AG04449 (cell line): Measurements from ENCODE around the gene ZFP36.

Experiments used
- CTCF ChIA-PET: fragments of 350-600 bp; formaldehyde crosslinking; extraction: SDS; loops from one replicate; lab custom pipeline; 2021; ENCODE audit warnings: antibody characterized with exemption; lab: Yijun Ruan, JAX
- POLR2A ChIA-PET: fragments of 400-600, 350-600 bp; formaldehyde crosslinking; extraction: SDS; loops from one replicate; lab custom pipeline; 2020; ENCODE audit warnings: antibody characterized with exemption, inconsistent platforms; lab: Yijun Ruan, JAX
- DNase-seq: peaks from one replicate; pipeline ENCODE4 v3.0.0-alpha.2; 2010; ENCODE audit warnings: low read depth, low spot score
- H3K4me3 ChIP-seq: 2 replicates; pipeline ENCODE4 v1.5.1; 2011; ENCODE audit warnings: low read depth, mild to moderate bottlenecking, control low read depth, low read length
- CTCF ChIP-seq: IDR thresholded peaks from one replicate; pipeline ENCODE4 v1.5.1; 2011; ENCODE audit warnings: mild to moderate bottlenecking, moderate library complexity, low read length, control low read depth, inconsistent platforms; ENCODE audit not compliant: insufficient read depth; ENCODE audit errors: missing control alignments

The ZFP36 gene, protein sequence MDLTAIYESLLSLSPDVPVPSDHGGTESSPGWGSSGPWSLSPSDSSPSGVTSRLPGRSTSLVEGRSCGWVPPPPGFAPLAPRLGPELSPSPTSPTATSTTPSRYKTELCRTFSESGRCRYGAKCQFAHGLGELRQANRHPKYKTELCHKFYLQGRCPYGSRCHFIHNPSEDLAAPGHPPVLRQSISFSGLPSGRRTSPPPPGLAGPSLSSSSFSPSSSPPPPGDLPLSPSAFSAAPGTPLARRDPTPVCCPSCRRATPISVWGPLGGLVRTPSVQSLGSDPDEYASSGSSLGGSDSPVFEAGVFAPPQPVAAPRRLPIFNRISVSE

GRCh38 chr19:39406656-39407409 lies at the start of gene ZFP36:
Gene ZFP36 (plus strand): TSS chr19:39406847. CDS start chr19:39406905, 58 bp downstream.
- POLR2A ChIA-PET, result interaction anchor here (0.6 to 3.2 kb wide), 8 partner anchors 9 to 65 kb away, joined by 3 to 26 read pairs (median 5); partner anchors contain the start of genes MED29, PAF1, RPS16 and SAMD4B

DNA sequence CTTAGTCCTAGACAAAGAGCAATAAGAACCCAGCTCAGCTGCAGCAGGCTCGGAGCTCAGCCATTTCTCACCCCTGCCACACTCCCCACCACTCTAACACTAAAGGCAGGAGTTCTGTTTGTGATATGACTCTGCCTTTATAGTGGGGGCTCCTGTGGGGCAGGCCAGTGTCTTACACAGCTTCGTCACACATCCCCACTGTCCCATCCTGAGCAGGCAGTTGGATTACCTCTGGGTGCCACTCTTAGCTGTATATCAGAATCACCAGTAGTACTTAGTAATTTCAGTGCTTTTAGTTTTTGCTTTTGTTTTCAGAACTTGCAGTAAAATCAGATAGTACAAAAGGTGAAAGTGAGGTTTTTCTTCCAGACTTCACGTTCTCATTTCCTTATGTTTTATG lies 47.6 kb upstream of the ZFP36 start:
- no peak for DNase-seq
- no peak for TF ChIP-seq CTCF

More at GRCh38 chr19:39406656-39407409, at the start of gene ZFP36:
- DNase-seq, result no peak
- TF ChIP-seq CTCF, result peak; percentile 0
- H3K4me3 ChIP-seq, result peak within 1 kb of the TSS; percentile 83
- CTCF ChIA-PET, result interaction anchor here (2.4 to 4.3 kb wide), 2 partner anchors 10 to 126 kb away, joined by 7 to 49 read pairs; partner anchors contain the start of gene EID2B

DNA sequence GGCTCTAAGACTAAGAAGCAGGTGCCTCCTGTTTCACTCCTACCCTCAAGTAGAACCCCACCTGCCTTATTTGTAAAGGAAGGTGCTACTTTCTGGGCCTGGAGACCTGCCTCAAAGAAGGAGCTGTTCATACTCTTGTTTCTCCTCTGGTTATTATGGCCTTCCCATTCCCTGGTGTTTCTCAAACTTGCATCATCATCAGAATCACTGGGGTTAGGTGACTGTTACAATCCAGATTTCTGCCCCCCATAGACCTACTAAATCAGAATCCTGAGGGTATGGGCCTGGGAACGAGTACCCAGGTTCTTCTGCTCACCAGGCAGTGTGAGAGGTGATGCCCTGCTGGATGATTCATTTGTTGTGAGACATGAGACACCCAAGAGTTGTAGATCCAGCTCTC lies 46.0 kb upstream of the ZFP36 start:
- TF ChIP-seq CTCF, result no peak
- no peak for DNase-seq
- CTCF ChIA-PET, result interaction anchor here (0.5 to 1.7 kb wide), 2 partner anchors 10 to 17 kb away, joined by 3 to 4 read pairs; no protein-coding TSS in a partner anchor

More for the DNA sequence above, 47.6 kb upstream of the ZFP36 start:
- POLR2A ChIA-PET, result no interaction called here
- H3K4me3 ChIP-seq, result no peak overlapping the region
- CTCF ChIA-PET, result interaction anchor here (1.0 to 1.7 kb wide), 3 partner anchors 9 to 52 kb away, joined by 4 to 5 read pairs (median 4); no protein-coding TSS in a partner anchor

DNA sequence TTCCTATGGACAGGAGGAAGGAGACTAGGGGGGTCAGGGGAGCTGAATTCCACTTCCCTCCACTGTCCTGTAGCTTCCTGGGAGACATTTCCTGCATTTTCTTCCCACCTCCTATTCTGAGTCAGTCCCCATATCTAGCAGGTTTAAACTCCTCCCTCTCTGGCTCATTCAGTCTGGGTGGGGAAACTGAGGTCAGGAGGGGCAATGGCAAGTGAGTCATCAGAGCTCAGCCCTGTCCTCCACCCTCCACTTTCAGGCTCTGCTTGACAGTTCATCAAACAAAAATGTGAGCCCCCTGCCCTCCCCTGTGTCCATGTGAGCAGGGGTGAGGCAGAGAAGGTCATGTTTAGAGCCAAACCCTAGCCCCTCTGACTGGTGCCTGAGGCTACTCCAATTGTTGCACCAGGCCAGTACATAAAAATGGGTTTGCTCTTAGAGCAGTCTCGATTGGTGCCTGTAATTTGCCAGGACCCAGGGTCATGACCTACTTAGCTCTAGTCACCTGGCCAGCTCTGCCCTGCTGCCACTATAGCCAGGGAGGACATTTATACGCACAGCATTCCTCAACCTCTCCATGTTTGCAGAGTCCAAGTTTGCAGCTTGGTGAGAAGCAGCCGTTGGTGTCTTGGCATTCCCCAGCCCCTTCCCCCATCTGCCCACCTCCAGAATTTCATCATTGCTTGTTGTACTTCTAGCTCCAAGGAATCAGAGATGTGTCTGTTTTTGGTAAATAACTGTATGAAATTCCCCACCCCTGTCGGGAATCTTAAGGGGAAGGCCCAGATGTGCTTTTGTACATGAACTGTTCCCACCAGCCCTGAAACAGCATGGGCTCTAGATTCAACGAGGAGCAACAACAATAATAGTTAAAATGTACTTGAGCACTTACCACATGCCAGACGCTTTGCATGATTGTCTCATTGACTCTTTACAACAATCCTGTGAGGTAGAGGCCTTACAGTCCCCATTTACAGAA lies 43.7 kb upstream of the ZFP36 start:
- ChIA-PET POLR2A (interaction anchor here (0.6 to 1.2 kb wide), 4 partner anchors 21 to 73 kb away, joined by 3 to 4 read pairs (median 3); partner anchors contain the start of genes MED29, PAF1, RPS16 and SAMD4B), CTCF (interaction anchor here (0.7 to 2.5 kb wide), 8 partner anchors 8 to 241 kb away, joined by 3 to 10 read pairs (median 8); partner anchors contain the start of genes MED29, PAF1 and SAMD4B)
- no peak for DNase-seq
- no peak for TF ChIP-seq CTCF
- no peak overlapping the region for H3K4me3 ChIP-seq

More for the DNA sequence above, 46.0 kb upstream of the ZFP36 start:
- POLR2A ChIA-PET, result no interaction called here
- no peak overlapping the region for H3K4me3 ChIP-seq

GRCh38 chr19:39363901-39364457 lies 42.7 kb upstream of the ZFP36 start:
- no peak overlapping the region for H3K4me3 ChIP-seq
- ChIA-PET POLR2A (no interaction called here), CTCF (interaction anchor here (1.0 to 2.5 kb wide), 5 partner anchors 11 to 34 kb away, joined by 3 to 10 read pairs (median 7); partner anchors contain the start of genes MED29, PAF1 and SAMD4B)
- TF ChIP-seq CTCF, result no peak
- DNase-seq, result no peak
